ENCODE results near the gene MDGA2. TPM values are rescaled to one million over a fixed set of nuclear protein-coding genes. Genes with fewer than 3 reads are reported as not detected.

MDGA2 gene
- total and polyA plus RNA-seq, 7 donors = 0.01 TPM; not detected in 6

DNA sequence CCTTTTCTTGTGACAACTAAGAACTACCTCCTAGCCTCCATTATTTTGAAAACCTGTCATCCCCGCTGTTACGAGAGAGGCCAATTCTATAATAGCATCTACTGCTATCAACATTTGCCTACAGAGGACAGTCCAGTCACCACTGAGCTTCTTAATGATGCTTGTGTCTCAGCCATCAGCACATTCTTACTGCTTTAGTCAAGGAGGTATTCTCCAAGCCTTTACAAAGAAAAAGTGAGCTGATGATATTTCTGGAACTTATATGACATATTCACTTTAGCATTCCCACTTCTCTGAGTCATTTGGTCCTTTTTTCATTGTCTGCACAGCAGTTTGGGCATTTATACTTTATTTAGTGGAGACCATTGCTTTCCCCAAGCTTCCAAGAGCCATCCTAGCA, 526.1 kb downstream of the MDGA2 start:
- intact Hi-C loops (cut with DNase I) = no loop called here
- WGBS, 3 donors = 84 to 97% (median 94%) methylated on average over 2 of the region's 2 CpGs
- no peaks in the 10 kb centered on the region for H3K4me1 ChIP-seq

DNA sequence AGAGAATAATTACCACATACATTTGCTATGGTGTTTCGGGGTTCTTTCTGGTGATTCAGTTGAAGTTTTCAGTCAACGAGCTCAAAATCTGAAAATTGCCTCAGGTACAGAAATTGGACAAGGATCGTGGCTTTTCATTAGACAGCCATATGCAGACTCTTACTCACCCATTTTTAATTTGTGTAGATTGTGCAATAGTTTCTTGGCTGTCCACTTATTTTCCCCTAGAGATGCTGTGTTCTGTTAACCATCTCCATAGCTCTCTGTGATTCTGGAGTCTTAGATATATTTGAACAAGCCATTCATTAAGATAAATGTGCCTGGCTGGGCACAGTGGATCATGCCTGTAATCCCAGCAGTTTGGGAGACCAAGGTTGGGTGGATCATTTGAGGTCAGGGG, 526.7 kb downstream of the MDGA2 start:
- no peak for ATAC-seq
- no peak overlapping the region for H3K4me3 ChIP-seq
- no peaks in the 10 kb centered on the region for H3K9me3 ChIP-seq
- no peak overlapping the region for H3K27ac ChIP-seq
- H3K4me1 ChIP-seq = no peaks in the 10 kb centered on the region
- TF ChIP-seq, protein P1, sequence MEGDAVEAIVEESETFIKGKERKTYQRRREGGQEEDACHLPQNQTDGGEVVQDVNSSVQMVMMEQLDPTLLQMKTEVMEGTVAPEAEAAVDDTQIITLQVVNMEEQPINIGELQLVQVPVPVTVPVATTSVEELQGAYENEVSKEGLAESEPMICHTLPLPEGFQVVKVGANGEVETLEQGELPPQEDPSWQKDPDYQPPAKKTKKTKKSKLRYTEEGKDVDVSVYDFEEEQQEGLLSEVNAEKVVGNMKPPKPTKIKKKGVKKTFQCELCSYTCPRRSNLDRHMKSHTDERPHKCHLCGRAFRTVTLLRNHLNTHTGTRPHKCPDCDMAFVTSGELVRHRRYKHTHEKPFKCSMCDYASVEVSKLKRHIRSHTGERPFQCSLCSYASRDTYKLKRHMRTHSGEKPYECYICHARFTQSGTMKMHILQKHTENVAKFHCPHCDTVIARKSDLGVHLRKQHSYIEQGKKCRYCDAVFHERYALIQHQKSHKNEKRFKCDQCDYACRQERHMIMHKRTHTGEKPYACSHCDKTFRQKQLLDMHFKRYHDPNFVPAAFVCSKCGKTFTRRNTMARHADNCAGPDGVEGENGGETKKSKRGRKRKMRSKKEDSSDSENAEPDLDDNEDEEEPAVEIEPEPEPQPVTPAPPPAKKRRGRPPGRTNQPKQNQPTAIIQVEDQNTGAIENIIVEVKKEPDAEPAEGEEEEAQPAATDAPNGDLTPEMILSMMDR (IDR thresholded peaks at IDR 0.05) = no peak
- intact Hi-C loops (cut with DNase I) = no loop called here
- 82 to 91% (median 86%) methylated on average over 3 of the region's 3 CpGs for WGBS, 3 donors
- H3K27me3 ChIP-seq (ENCODE audit: insufficient read depth in 3 of 3, low read length in 2 of 3) = no peaks in the 10 kb centered on the region
- no peaks in the 10 kb centered on the region for H3K36me3 ChIP-seq (ENCODE audit: insufficient read depth in 1 of 2, low read depth in 1 of 2)
- DNase-seq = no peak

More for the DNA sequence above, 526.1 kb downstream of the MDGA2 start:
- DNase-seq = no peak
- H3K27ac ChIP-seq = no peak overlapping the region
- no peaks in the 10 kb centered on the region for H3K36me3 ChIP-seq (ENCODE audit: insufficient read depth in 1 of 2, low read depth in 1 of 2)
- TF ChIP-seq, protein P1 (IDR thresholded peaks at IDR 0.05) = no peak
- no peak for ATAC-seq
- H3K4me3 ChIP-seq = no peak overlapping the region
- H3K9me3 ChIP-seq = no peaks in the 10 kb centered on the region
- H3K27me3 ChIP-seq (ENCODE audit: insufficient read depth in 3 of 3, low read length in 2 of 3) = no peaks in the 10 kb centered on the region

DNA sequence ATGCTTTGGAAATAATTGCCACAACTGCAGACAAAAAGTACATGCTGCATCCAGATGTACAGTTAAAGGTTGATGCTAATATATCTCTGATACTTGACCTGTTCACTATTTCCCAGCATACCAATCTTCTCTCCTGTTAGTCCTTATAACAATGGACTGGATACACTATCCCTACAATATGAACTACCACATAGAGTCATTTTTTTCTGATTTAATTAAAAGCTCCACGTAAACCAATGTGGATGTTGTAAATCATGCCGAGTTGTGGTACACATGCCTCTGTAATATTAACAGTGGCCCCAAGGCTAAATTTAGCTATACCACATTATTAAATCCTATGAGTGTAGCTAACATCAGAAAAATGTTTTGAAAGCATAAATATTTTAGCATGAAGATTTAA, 554.8 kb downstream of the MDGA2 start:
- TF ChIP-seq, protein P1 (IDR thresholded peaks at IDR 0.05) = no peak
- H3K36me3 ChIP-seq (ENCODE audit: insufficient read depth in 1 of 2, low read depth in 1 of 2) = no peaks in the 10 kb centered on the region
- DNase-seq = no peak
- intact Hi-C loops (cut with DNase I) = no loop called here
- no peak for ATAC-seq
- no peak overlapping the region for H3K4me3 ChIP-seq
- no peaks in the 10 kb centered on the region for H3K9me3 ChIP-seq
- no peaks in the 10 kb centered on the region for H3K4me1 ChIP-seq
- no peak overlapping the region for H3K27ac ChIP-seq
- no peaks in the 10 kb centered on the region for H3K27me3 ChIP-seq (ENCODE audit: insufficient read depth in 3 of 3, low read length in 2 of 3)
- WGBS, 3 donors = 58 to 77% (median 63%) methylated on average over 2 of the region's 2 CpGs

DNA sequence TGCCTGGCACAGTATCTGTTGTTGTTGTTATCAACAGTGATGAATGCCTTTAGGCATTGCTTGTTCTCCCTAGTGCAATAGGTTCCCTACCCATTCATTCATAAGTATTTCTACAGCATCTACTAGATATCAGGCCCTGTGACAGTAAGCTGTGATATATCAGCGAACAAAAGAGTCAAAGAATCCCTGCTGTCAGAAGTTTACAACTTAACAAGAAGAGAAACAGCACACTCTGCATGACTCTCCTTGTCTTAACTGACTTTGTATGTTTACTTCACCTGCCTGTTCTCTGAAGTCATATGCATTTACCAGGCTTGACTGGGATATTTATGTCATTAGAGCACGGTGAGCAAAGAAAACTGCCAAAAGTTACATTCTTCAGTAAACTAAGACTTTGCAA, 571.6 kb downstream of the MDGA2 start:
- H3K36me3 ChIP-seq (ENCODE audit: insufficient read depth in 1 of 2, low read depth in 1 of 2) = no peaks in the 10 kb centered on the region
- ATAC-seq (no peak), DNase-seq (no peak)
- H3K27ac ChIP-seq = no peak overlapping the region
- intact Hi-C loops (cut with DNase I) = no loop called here
- TF ChIP-seq, protein P1 (IDR thresholded peaks at IDR 0.05) = no peak
- no peaks in the 10 kb centered on the region for H3K9me3 ChIP-seq
- H3K4me3 ChIP-seq = no peak overlapping the region
- no peaks in the 10 kb centered on the region for H3K27me3 ChIP-seq (ENCODE audit: insufficient read depth in 3 of 3, low read length in 2 of 3)
- 54 to 73% (median 58%) methylated on average over 2 of the region's 2 CpGs for WGBS, 3 donors
- no peaks in the 10 kb centered on the region for H3K4me1 ChIP-seq

DNA sequence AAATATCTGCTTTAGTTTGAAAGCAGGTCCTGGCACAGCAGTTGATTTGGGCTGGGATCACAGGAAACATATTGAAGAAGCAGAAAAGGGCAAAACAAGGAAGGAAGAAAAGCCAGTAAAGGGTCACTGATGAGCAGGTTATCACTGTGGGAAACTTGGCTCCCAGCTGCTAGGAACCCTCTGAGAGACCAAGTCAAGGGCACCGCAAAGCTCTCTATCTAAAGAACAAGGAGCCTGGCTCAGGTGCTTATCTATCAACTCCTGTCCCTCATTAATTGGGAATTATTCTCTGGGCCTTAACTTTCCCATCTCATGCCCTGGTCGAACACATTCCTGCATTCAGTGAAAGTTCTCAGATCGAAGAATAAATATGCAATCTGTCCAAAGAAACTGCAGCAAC, 572.9 kb downstream of the MDGA2 start:
- Histone ChIP-seq H3K27me3 (ENCODE audit: insufficient read depth in 3 of 3, low read length in 2 of 3) (no peaks in the 10 kb centered on the region), H3K9me3 (no peaks in the 10 kb centered on the region), H3K36me3 (ENCODE audit: insufficient read depth in 1 of 2, low read depth in 1 of 2) (no peaks in the 10 kb centered on the region), H3K27ac (no peak overlapping the region), H3K4me3 (no peak overlapping the region), H3K4me1 (no peaks in the 10 kb centered on the region)
- intact Hi-C loops (cut with DNase I) = no loop called here
- TF ChIP-seq, protein P1 (IDR thresholded peaks at IDR 0.05) = no peak
- 63 to 69% (median 68%) methylated on average over 3 of the region's 3 CpGs for WGBS, 3 donors
- ATAC-seq (no peak), DNase-seq (no peak)
